ENCODE data around the gene NKIRAS2.

The NKIRAS2 gene

GRCh38 chr17:42052346-42052877 lies 32.5 kb downstream of the NKIRAS2 start:
- H3K4me1 Mint-ChIP-seq = peaks cover 7% of the 10 kb centered on the region
- no peak overlapping the region for H3K4me3 Mint-ChIP-seq
- no peak overlapping the region for H3K27ac Mint-ChIP-seq
- peaks cover 40% of the 10 kb centered on the region for H3K27me3 Mint-ChIP-seq
- no peaks in the 10 kb centered on the region for H3K36me3 Mint-ChIP-seq
- H3K9me3 Mint-ChIP-seq = peaks cover 2% of the 10 kb centered on the region
- ATAC-seq = no peak

GRCh38 chr17:42053731-42054500 lies 34.0 kb downstream of the NKIRAS2 start:
- Mint-ChIP-seq H3K9me3 (peaks cover 2% of the 10 kb centered on the region), H3K4me3 (no peak overlapping the region), H3K27me3 (peaks cover 40% of the 10 kb centered on the region), H3K36me3 (no peaks in the 10 kb centered on the region), H3K4me1 (peaks cover 7% of the 10 kb centered on the region), H3K27ac (no peak overlapping the region)
- ATAC-seq = no peak

GRCh38 chr17:42055027-42055426 lies 35.1 kb downstream of the NKIRAS2 start:
- no peak for ATAC-seq
- Mint-ChIP-seq H3K36me3 (no peaks in the 10 kb centered on the region), H3K27ac (no peak overlapping the region), H3K4me1 (peaks cover 8% of the 10 kb centered on the region), H3K4me3 (no peak overlapping the region), H3K27me3 (peaks cover 40% of the 10 kb centered on the region), H3K9me3 (peaks cover 2% of the 10 kb centered on the region)

GRCh38 chr17:42055496-42055895 lies 35.6 kb downstream of the NKIRAS2 start:
- Mint-ChIP-seq H3K36me3 (no peaks in the 10 kb centered on the region), H3K9me3 (peaks cover 2% of the 10 kb centered on the region), H3K4me3 (no peak overlapping the region), H3K4me1 (peaks cover 13% of the 10 kb centered on the region), H3K27me3 (peaks cover 40% of the 10 kb centered on the region), H3K27ac (no peak overlapping the region)
- ATAC-seq = no peak

DNA sequence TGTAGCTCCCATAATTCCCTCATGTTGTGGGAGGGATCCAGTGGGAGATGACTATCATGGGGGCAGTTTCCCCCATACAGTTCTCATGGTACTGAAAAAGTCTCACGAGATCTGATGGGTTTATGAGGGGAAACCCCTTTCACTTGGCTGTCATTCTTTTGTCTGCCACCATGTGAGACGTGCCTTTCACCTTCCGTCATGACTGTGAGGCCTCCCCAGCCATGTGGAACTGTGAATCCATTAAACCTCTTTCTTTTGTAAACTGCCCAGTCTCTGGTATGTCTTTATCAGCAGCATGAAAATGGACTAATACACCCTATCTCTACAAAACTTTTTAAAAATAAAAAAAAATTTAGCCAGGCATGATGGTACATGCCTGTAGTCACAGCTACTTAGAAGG lies 36.7 kb downstream of the NKIRAS2 start:
- ATAC-seq = no peak
- no peak overlapping the region for H3K4me3 Mint-ChIP-seq
- peaks cover 2% of the 10 kb centered on the region for H3K9me3 Mint-ChIP-seq
- peaks cover 33% of the 10 kb centered on the region for H3K27me3 Mint-ChIP-seq
- peaks cover 6% of the 10 kb centered on the region for H3K4me1 Mint-ChIP-seq
- H3K36me3 Mint-ChIP-seq = no peaks in the 10 kb centered on the region
- H3K27ac Mint-ChIP-seq = no peak overlapping the region

DNA sequence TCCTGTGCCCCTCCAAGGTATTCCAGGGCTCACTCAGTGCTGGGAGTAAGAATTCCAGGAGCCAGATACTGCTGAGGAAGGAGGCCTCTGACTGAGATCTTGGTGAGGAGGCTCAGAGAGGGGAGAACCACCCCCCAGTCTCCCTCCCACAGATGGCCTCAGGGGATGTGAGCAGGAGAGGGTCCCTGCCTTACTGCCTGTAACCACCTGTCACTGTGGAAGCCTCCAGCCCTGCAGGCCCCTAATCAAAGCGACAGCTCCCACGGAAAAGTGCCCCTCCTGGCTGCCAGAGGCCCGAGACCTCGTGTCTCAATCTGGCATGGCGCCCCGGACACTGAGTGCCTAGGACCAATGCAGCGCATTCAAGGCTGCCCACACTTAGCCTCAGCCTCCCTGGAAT lies 38.2 kb downstream of the NKIRAS2 start:
- no peaks in the 10 kb centered on the region for H3K36me3 Mint-ChIP-seq
- peaks cover 10% of the 10 kb centered on the region for H3K4me1 Mint-ChIP-seq
- no peak for ATAC-seq
- no peak overlapping the region for H3K27ac Mint-ChIP-seq
- H3K4me3 Mint-ChIP-seq = no peak overlapping the region
- H3K27me3 Mint-ChIP-seq = peaks cover 28% of the 10 kb centered on the region
- H3K9me3 Mint-ChIP-seq = peaks cover 2% of the 10 kb centered on the region

DNA sequence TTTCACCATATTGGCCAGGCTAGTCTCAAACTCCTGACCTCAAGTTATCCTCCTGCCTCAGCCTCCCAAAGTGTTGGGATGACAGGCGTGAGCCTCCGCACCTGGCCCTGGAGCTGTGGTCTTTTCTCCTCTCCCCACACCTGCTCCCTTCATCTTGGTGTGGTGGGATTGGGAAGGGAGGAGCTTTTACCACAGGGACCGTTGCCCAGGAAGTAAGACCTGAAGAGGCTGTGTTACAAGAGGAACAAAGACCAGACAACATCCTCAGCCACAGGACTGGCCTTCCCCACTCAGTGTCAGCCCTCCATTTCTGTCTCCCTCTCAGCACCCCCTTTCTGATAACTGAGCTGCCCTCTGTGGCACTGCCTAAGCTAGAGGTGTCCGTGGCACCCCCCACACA lies 39.9 kb downstream of the NKIRAS2 start:
- Mint-ChIP-seq H3K36me3 (no peaks in the 10 kb centered on the region), H3K27me3 (peaks cover 11% of the 10 kb centered on the region), H3K9me3 (peaks cover 2% of the 10 kb centered on the region), H3K4me3 (no peak overlapping the region), H3K4me1 (peaks cover 24% of the 10 kb centered on the region), H3K27ac (no peak overlapping the region)
- ATAC-seq = no peak

GRCh38 chr17:42060231-42060630 lies 40.3 kb downstream of the NKIRAS2 start:
- peaks cover 7% of the 10 kb centered on the region for H3K27me3 Mint-ChIP-seq
- peaks cover 2% of the 10 kb centered on the region for H3K9me3 Mint-ChIP-seq
- H3K4me1 Mint-ChIP-seq = peaks cover 24% of the 10 kb centered on the region

GRCh38 chr17:42061646-42062487 lies 42.0 kb downstream of the NKIRAS2 start:
- H3K9me3 Mint-ChIP-seq = peaks cover 2% of the 10 kb centered on the region
- peaks cover 24% of the 10 kb centered on the region for H3K4me1 Mint-ChIP-seq
- no peak overlapping the region for H3K27ac Mint-ChIP-seq
- H3K4me3 Mint-ChIP-seq = no peak overlapping the region
- no peaks in the 10 kb centered on the region for H3K27me3 Mint-ChIP-seq
- ATAC-seq = no peak
- H3K36me3 Mint-ChIP-seq = no peaks in the 10 kb centered on the region

More at GRCh38 chr17:42060231-42060630, 40.3 kb downstream of the NKIRAS2 start:
- ATAC-seq = no peak
- no peak overlapping the region for H3K27ac Mint-ChIP-seq
- no peaks in the 10 kb centered on the region for H3K36me3 Mint-ChIP-seq
- no peak overlapping the region for H3K4me3 Mint-ChIP-seq

GRCh38 chr17:42062681-42063080 lies 42.8 kb downstream of the NKIRAS2 start:
- ATAC-seq = no peak
- H3K4me3 Mint-ChIP-seq = no peak overlapping the region
- H3K27ac Mint-ChIP-seq = no peak overlapping the region
- no peaks in the 10 kb centered on the region for H3K27me3 Mint-ChIP-seq
- no peaks in the 10 kb centered on the region for H3K9me3 Mint-ChIP-seq
- H3K4me1 Mint-ChIP-seq = peaks cover 30% of the 10 kb centered on the region
- H3K36me3 Mint-ChIP-seq = no peaks in the 10 kb centered on the region

DNA sequence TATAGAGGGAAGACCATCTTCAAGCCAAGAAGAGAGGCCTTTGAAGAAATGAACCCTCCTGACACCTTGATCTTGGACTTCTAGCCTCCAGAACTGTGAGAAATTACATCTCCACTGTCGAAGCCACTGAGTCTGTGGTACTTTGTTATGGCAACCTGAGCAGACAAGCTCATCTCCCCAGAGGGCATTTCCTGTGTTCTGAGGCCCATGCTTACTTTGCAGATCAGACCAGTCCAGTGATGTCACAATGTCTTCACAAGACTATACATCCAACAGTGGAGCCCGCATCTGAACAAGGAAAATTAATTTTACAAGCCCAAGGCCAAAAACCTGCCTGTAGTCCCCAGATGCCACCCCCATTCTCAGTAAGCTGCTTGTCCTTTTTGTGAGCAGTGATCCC lies 45.3 kb downstream of the NKIRAS2 start:
- no peak overlapping the region for H3K4me3 Mint-ChIP-seq
- H3K36me3 Mint-ChIP-seq = no peaks in the 10 kb centered on the region
- no peaks in the 10 kb centered on the region for H3K9me3 Mint-ChIP-seq
- peaks cover 27% of the 10 kb centered on the region for H3K4me1 Mint-ChIP-seq
- no peak for ATAC-seq
- H3K27me3 Mint-ChIP-seq = no peaks in the 10 kb centered on the region
- H3K27ac Mint-ChIP-seq = peak overlapping the region; percentile 77

- Mint-ChIP-seq H3K4me3 (no peak overlapping the region), H3K9me3 (no peaks in the 10 kb centered on the region), H3K36me3 (no peaks in the 10 kb centered on the region), H3K27me3 (peaks cover 18% of the 10 kb centered on the region), H3K4me1 (peaks cover 34% of the 10 kb centered on the region), H3K27ac (no peak overlapping the region)
- no peak for ATAC-seq
Observed at GRCh38 chr17:42067371-42068091, 47.6 kb downstream of the NKIRAS2 start.

DNA sequence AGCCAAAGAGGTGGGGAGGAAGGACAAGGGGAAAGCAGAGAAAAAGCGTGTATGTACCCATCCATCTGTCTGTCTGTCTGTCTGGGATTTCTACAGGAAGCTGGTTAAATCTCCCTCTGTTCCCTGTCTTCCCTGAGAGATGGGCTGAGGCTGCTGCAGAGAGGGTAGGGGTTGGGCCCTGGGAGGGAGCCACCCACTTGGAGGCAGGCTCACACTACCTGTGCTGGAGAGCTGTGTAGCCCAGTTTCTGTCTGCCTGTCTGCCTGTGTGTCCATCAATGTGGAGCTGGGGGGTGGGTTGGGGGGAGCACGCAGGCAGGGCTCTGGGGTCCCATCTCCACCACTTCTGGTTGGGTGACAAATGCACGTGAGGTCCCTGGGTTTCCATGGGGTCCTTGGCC lies 49.1 kb downstream of the NKIRAS2 start:
- no peak overlapping the region for H3K27ac Mint-ChIP-seq
- no peak overlapping the region for H3K4me3 Mint-ChIP-seq
- H3K27me3 Mint-ChIP-seq = peaks cover 32% of the 10 kb centered on the region
- H3K36me3 Mint-ChIP-seq = no peaks in the 10 kb centered on the region
- peaks cover 29% of the 10 kb centered on the region for H3K4me1 Mint-ChIP-seq
- ATAC-seq = no peak
- H3K9me3 Mint-ChIP-seq = no peaks in the 10 kb centered on the region

DNA sequence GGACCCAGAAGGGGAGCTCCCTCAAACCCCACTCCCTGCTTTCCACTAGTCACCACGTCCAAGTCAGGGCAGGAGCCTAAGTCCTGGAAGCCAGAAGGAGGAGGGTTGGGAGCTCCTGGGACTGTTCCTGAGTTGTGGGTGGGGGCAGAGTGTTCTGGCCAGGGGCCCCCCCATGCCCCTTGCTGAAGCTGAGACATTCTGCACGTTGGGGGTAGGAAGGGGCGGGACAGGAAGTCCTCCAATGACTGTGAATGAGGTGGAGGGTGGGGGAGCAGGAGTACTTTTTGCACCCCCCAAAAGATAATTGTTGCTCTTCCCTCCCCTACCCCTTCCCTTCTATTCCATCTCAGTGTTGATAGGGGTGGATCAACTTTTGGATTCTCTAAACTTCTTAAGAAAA lies 51.9 kb downstream of the NKIRAS2 start:
- no peak for ATAC-seq
- peak overlapping the region; percentile 43 for H3K4me3 Mint-ChIP-seq
- H3K27ac Mint-ChIP-seq = no peak overlapping the region
- H3K36me3 Mint-ChIP-seq = no peaks in the 10 kb centered on the region
- H3K27me3 Mint-ChIP-seq = peaks cover 36% of the 10 kb centered on the region
- no peaks in the 10 kb centered on the region for H3K9me3 Mint-ChIP-seq
- H3K4me1 Mint-ChIP-seq = peaks cover 24% of the 10 kb centered on the region

Measured in stimulated activated memory B cell treated with anti-CD40 and anti-IgM and Interleukin-4, amounts not matched to agents 10 μg/mL and 1 μg/mL and 100 μg/mL, for 72 hours (primary cell).